ENCODE measurements around the gene IQCE. TPM values are rescaled to one million over a fixed set of nuclear protein-coding genes. Genes with fewer than 3 reads are reported as not detected.
"Not testable (repeated sequence)": the region's sequence is repeated elsewhere in the genome, so short reads cannot be mapped to it uniquely, and the experiment has no call there.

The IQCE gene
- total and polyA plus RNA-seq, 2 donors (not counting 1 experiment from before 2014, with no cell fraction given): 3.5 to 9.5 TPM

DNA sequence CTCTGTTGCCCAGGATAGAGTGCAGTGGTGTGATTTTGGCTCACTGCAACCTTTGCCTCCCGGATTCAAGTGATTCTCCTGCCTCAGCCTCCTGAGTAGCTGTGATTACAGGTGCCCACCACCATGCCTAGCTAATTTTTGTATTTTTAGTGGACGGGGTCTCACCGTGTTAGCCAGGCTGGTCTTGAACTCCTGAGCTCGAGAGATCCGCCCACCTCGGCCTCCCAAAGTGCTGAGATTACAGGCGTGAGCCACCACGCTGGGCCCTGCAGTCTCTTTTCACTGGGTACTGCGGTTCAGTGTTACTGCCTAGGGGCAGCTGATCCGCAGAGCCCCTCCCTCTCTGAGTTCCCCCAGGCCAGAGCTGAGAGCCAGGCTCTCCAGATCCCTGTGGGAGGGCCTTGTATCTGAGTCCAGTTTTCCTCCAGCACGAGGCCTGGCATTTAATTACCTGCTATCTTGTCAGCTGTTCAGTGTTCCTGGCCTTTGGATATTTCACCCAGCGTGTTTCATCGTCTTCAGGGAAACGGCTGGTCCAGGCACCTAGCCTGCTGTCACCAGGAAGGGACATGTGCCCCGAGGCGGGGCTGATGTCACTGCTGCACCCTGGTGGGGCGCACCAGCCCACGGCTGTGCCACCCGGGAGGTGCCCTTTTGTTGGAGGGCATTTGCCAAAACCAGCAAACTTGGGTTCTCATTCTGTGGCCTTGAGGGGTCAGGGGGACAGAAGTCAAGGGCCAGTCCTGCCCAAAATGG lies 22.7 kb upstream of the IQCE start:
- WGBS (ENCODE audit: insufficient coverage): 93% methylated on average over 9 of the region's 19 CpGs
- H3K27me3 Mint-ChIP-seq; H3K27ac ChIP-seq (ENCODE audit: low read length in 2 of 2); H3K4me2 ChIP-seq (replicated peaks; ENCODE audit: low read depth, low read length, poor library complexity, severe bottlenecking); H3K79me2 ChIP-seq (ENCODE audit: control insufficient read depth, insufficient read depth, low read length); H3K27me3 ChIP-seq (replicated peaks in 1 of 4; ENCODE audit: control extremely low read depth in 1 of 4, control insufficient read depth in 3 of 4, insufficient read depth in 4 of 4, low read length in 3 of 4); DNase-seq; H3K9ac ChIP-seq (ENCODE audit: low read length); H3K9me3 ChIP-seq (ENCODE audit: control extremely low read depth in 1 of 3, control insufficient read depth in 2 of 3, insufficient read depth in 1 of 3, low read length in 2 of 3); H3K9me3 Mint-ChIP-seq (ENCODE audit: insufficient read depth); ATAC-seq (ENCODE audit: low read depth); H4K20me1 ChIP-seq (ENCODE audit: control insufficient read depth, insufficient read depth, low read length, poor library complexity, severe bottlenecking); H3K4me1 ChIP-seq (ENCODE audit: control insufficient read depth in 2 of 2, insufficient read depth in 2 of 2, low read length in 2 of 2); H3K4me3 ChIP-seq (ENCODE audit: control extremely low read depth in 1 of 5, extremely low read depth in 1 of 5, insufficient read depth in 1 of 5, low read depth in 2 of 5, low read length in 4 of 5); H2AFZ ChIP-seq (ENCODE audit: insufficient read depth, low read depth, low read length, poor library complexity, severe bottlenecking); H3K27ac Mint-ChIP-seq; H3K4me3 Mint-ChIP-seq; intact Hi-C loops (cut with micrococcal nuclease); CTCF ChIA-PET: not testable (repeated sequence)
- peaks cover 11% of the 10 kb centered on the region for H3K4me1 Mint-ChIP-seq
- POLR2A ChIA-PET: interaction anchor here (0.6 kb wide), 1 partner anchor 59 kb away, joined by 3 read pairs; no protein-coding TSS in a partner anchor
- peaks cover 0 to 25% of the 10 kb centered on the region in 2 experiments for H3K36me3 ChIP-seq (replicated peaks in 1 of 2; ENCODE audit: control extremely low read depth in 1 of 2, control insufficient read depth in 1 of 2, extremely low read depth in 1 of 2, insufficient read depth in 2 of 2, low read length in 1 of 2)

DNA sequence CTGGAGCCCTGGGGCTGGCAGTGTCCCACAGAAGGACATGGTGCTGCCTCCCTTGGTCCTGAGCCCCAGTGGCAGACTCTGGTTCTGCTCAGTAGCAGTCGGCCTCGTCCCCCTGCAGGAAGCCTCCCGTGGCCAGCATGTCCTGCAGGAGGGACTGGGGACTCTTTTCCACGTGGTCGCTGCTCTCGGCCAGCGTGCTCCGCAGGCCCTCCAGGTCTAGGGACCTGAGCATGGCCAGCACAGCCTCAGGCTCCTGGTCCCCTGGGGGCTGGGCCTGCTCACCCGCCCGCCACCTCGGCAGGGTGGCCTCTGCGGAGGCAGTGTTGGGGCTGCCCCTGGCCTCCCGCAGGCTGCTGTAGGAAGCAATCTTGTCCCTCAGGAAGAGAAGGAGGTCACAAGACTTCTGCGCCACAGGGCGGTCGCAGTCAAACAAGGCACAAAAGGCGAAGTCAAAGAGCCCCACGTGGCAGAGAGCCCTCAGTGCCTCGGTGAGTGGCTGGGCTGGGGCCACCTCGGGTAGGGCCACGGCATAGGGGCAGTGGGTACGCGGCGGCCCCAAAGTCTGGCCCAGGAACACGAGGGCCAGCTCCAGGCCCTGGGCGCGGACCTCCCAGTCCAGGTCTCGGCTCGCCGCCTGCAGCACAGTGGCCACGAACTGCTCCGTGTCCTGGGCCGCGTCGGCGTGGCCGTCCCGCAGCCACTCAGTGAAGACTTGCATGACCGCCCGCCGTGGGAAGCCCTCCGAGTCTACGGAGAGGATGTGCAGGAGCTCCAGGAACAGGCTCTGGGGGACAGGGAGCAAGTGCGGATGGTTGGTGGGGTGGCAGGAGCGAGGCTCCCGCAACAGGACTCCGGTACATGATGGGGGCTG lies 20.6 kb upstream of the IQCE start:
- ATAC-seq (ENCODE audit: low read depth) (no peak), DNase-seq (peak; percentile 29)
- CTCF ChIA-PET: interaction anchor here (0.8 kb wide), 1 partner anchor 69 kb away, joined by 3 read pairs; no protein-coding TSS in a partner anchor
- intact Hi-C loops (cut with micrococcal nuclease): no loop called here
- no peaks in the 10 kb centered on the region for H3K9me3 Mint-ChIP-seq (ENCODE audit: insufficient read depth)
- H2AFZ ChIP-seq (ENCODE audit: insufficient read depth, low read depth, low read length, poor library complexity, severe bottlenecking): no peak overlapping the region
- peaks cover 0 to 44% of the 10 kb centered on the region in 2 experiments for H3K36me3 ChIP-seq (replicated peaks in 1 of 2; ENCODE audit: control extremely low read depth in 1 of 2, control insufficient read depth in 1 of 2, extremely low read depth in 1 of 2, insufficient read depth in 2 of 2, low read length in 1 of 2)
- no peak overlapping the region for H3K27ac Mint-ChIP-seq
- POLR2A ChIA-PET: interaction anchor here (0.6 to 1.4 kb wide), 2 partner anchors 8 to 161 kb away, joined by 4 to 9 read pairs; no protein-coding TSS in a partner anchor
- H3K4me3 Mint-ChIP-seq: no peak overlapping the region
- H4K20me1 ChIP-seq (ENCODE audit: control insufficient read depth, insufficient read depth, low read length, poor library complexity, severe bottlenecking): no peaks in the 10 kb centered on the region
- H3K4me3 ChIP-seq (ENCODE audit: control extremely low read depth in 1 of 5, extremely low read depth in 1 of 5, insufficient read depth in 1 of 5, low read depth in 2 of 5, low read length in 4 of 5): no peak overlapping the region
- H3K27me3 ChIP-seq (replicated peaks in 1 of 4; ENCODE audit: control extremely low read depth in 1 of 4, control insufficient read depth in 3 of 4, insufficient read depth in 4 of 4, low read length in 3 of 4): no peaks in the 10 kb centered on the region
- no peaks in the 10 kb centered on the region for H3K9me3 ChIP-seq (ENCODE audit: control extremely low read depth in 1 of 3, control insufficient read depth in 2 of 3, insufficient read depth in 1 of 3, low read length in 2 of 3)
- no peak overlapping the region for H3K27ac ChIP-seq (ENCODE audit: low read length in 2 of 2)
- no peaks in the 10 kb centered on the region for H3K27me3 Mint-ChIP-seq
- H3K79me2 ChIP-seq (ENCODE audit: control insufficient read depth, insufficient read depth, low read length): no peaks in the 10 kb centered on the region
- 96% methylated on average over 45 of the region's 47 CpGs for WGBS (ENCODE audit: insufficient coverage)
- peaks cover 1% of the 10 kb centered on the region for H3K4me1 Mint-ChIP-seq
- H3K4me2 ChIP-seq (replicated peaks; ENCODE audit: low read depth, low read length, poor library complexity, severe bottlenecking): no peak overlapping the region
- H3K9ac ChIP-seq (ENCODE audit: low read length): no peak overlapping the region
- TF ChIP-seq EZH2 (IDR thresholded peaks at IDR 0.05; ENCODE audit: borderline replicate concordance, insufficient read depth, low read depth, low read length, poor library complexity, severe bottlenecking) (no peak), CTCF (IDR thresholded peaks at IDR 0.05) (no peak)
- no peaks in the 10 kb centered on the region for H3K4me1 ChIP-seq (ENCODE audit: control insufficient read depth in 2 of 2, insufficient read depth in 2 of 2, low read length in 2 of 2)
